SK-N-SH treated with all-trans-retinoic acid at 6 μM for 48 hours (cell line): ENCODE data around the gene NME4.
"Not testable (repeated sequence)": the region's sequence is repeated elsewhere in the genome, so short reads cannot be mapped to it uniquely, and the experiment has no call there.

Experiments used
- ATAC-seq: fragments of 200-7000 bp; cut with Tn5 transposase; 3 replicates; pipeline ENCODE4 v1.9.1; 2020; ENCODE audit warnings: mild to moderate bottlenecking, moderate library complexity
- ARNTL ChIP-seq: fragments of 450-650 bp; formaldehyde crosslinking; IDR thresholded peaks from 2 replicates; pipeline ENCODE4 v1.5.0; 2020; ENCODE audit warnings: low read depth, mild to moderate bottlenecking, moderate library complexity, borderline replicate concordance
- BACH2 ChIP-seq: fragments of 250-450 bp; sonication (Bioruptor Pico); IDR thresholded peaks from 2 replicates; pipeline ENCODE4 v1.9.0; 2021; ENCODE audit warnings: mild to moderate bottlenecking, borderline replicate concordance
- CREB5 ChIP-seq: fragments of 250-450 bp; sonication (Bioruptor Pico); IDR thresholded peaks from 2 replicates; pipeline ENCODE4 v1.5.1; 2020; ENCODE audit warnings: low read depth, mild to moderate bottlenecking, moderate library complexity
- CSDC2 ChIP-seq: fragments of 250-450 bp; sonication (Bioruptor Pico); IDR thresholded peaks from 2 replicates; pipeline ENCODE4 v1.5.0; 2020; ENCODE audit warnings: mild to moderate bottlenecking, moderate library complexity
- CSRNP3 ChIP-seq: fragments of 250-450 bp; sonication (Bioruptor Pico); IDR thresholded peaks from 2 replicates; pipeline ENCODE4 v1.5.1; 2021; ENCODE audit warnings: mild to moderate bottlenecking, moderate library complexity
- GLIS3 ChIP-seq: fragments of 250-450 bp; sonication (Bioruptor Pico); IDR thresholded peaks from 2 replicates; pipeline ENCODE4 v1.5.0; 2020; ENCODE audit warnings: mild to moderate bottlenecking, moderate library complexity
- ISL1 ChIP-seq: fragments of 250-450 bp; sonication (Bioruptor Pico); IDR thresholded peaks from 2 replicates; pipeline ENCODE4 v2.1.2; 2022; ENCODE audit warnings: mild to moderate bottlenecking, moderate library complexity
- OSR1 ChIP-seq: fragments of 250-450 bp; sonication (Bioruptor Pico); IDR thresholded peaks from 2 replicates; pipeline ENCODE4 v1.8.0; 2022; ENCODE audit warnings: moderate library complexity, mild to moderate bottlenecking, inconsistent platforms
- PPARA ChIP-seq: fragments of 250-450 bp; sonication (Bioruptor Pico); IDR thresholded peaks from 2 replicates; pipeline ENCODE4 v1.5.0; 2020; ENCODE audit warnings: mild to moderate bottlenecking, borderline replicate concordance
- RARB ChIP-seq: fragments of 250-450 bp; sonication (Bioruptor Pico); IDR thresholded peaks from 2 replicates; pipeline ENCODE4 v1.8.0; 2021; ENCODE audit warnings: mild to moderate bottlenecking, moderate library complexity
- SNAI2 ChIP-seq: fragments of 250-450 bp; sonication (Bioruptor Pico); IDR thresholded peaks from 2 replicates; pipeline ENCODE4 v1.5.0; 2020; ENCODE audit warnings: mild to moderate bottlenecking, moderate library complexity
- TCF4 ChIP-seq: fragments of 250-450 bp; sonication (Bioruptor Pico); IDR thresholded peaks from 2 replicates; pipeline ENCODE4 v1.8.0; 2021; ENCODE audit warnings: mild to moderate bottlenecking, moderate library complexity, borderline replicate concordance
- TOX ChIP-seq: fragments of 250-450 bp; sonication (Bioruptor Pico); IDR thresholded peaks from 2 replicates; pipeline ENCODE4 v1.8.0; 2021; ENCODE audit warnings: mild to moderate bottlenecking, moderate library complexity, borderline replicate concordance
- ZC3H10 ChIP-seq: fragments of 250-450 bp; sonication (Bioruptor Pico); IDR thresholded peaks from 2 replicates; pipeline ENCODE4 v1.5.1; 2021; ENCODE audit warnings: mild to moderate bottlenecking, moderate library complexity
- ZFP3 ChIP-seq: fragments of 250-450 bp; sonication (Bioruptor Pico); IDR thresholded peaks from 2 replicates; pipeline ENCODE4 v1.5.0; 2020; ENCODE audit warnings: mild to moderate bottlenecking, moderate library complexity
- ZFP30 ChIP-seq: fragments of 450-650 bp; formaldehyde crosslinking; IDR thresholded peaks from 2 replicates; pipeline ENCODE4 v1.5.0; 2022; ENCODE audit warnings: mild to moderate bottlenecking, moderate library complexity
- ZNF565 ChIP-seq: fragments of 450-650 bp; formaldehyde crosslinking; conservative IDR thresholded peaks from 2 replicates; pipeline ENCODE4 v1.5.0; 2020; ENCODE audit warnings: low read depth, mild to moderate bottlenecking, moderate library complexity
- ZNF70 ChIP-seq: fragments of 450-650 bp; formaldehyde crosslinking; IDR thresholded peaks from 2 replicates; pipeline ENCODE4 v1.5.0; 2020; ENCODE audit warnings: mild to moderate bottlenecking, moderate library complexity
- ZNF8 ChIP-seq: fragments of 450-650 bp; formaldehyde crosslinking; IDR thresholded peaks from 2 replicates; pipeline ENCODE4 v1.5.0; 2020; ENCODE audit warnings: mild to moderate bottlenecking, moderate library complexity
- TF ChIP-seq, protein P1 (sequence below): fragments of 250-450 bp; sonication (Bioruptor Pico); IDR thresholded peaks from 2 replicates; pipeline ENCODE4 v1.8.0; 2020; ENCODE audit warnings: mild to moderate bottlenecking, moderate library complexity, borderline replicate concordance

NME4 gene

GRCh38 chr16:361872-362701, 34.9 kb upstream of the NME4 start:
- TF ChIP-seq TCF4 (CRISPR knock-in tag) (no peak), PPARA (CRISPR knock-in tag) (no peak), ARNTL (CRISPR knock-in tag) (no peak), ZFP3 (CRISPR knock-in tag) (no peak), CSDC2 (no peak), OSR1 (CRISPR knock-in tag) (no peak), ZFP30 (CRISPR knock-in tag) (no peak), CSRNP3 (no peak), ISL1 (CRISPR knock-in tag) (no peak), TOX (CRISPR knock-in tag) (no peak)
- TF ChIP-seq, protein P1, sequence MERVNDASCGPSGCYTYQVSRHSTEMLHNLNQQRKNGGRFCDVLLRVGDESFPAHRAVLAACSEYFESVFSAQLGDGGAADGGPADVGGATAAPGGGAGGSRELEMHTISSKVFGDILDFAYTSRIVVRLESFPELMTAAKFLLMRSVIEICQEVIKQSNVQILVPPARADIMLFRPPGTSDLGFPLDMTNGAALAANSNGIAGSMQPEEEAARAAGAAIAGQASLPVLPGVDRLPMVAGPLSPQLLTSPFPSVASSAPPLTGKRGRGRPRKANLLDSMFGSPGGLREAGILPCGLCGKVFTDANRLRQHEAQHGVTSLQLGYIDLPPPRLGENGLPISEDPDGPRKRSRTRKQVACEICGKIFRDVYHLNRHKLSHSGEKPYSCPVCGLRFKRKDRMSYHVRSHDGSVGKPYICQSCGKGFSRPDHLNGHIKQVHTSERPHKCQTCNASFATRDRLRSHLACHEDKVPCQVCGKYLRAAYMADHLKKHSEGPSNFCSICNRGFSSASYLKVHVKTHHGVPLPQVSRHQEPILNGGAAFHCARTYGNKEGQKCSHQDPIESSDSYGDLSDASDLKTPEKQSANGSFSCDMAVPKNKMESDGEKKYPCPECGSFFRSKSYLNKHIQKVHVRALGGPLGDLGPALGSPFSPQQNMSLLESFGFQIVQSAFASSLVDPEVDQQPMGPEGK (CRISPR knock-in tag) = no peak
- TF ChIP-seq, all 23 proteins: peak for 0
- peak; percentile 90 for ATAC-seq

DNA sequence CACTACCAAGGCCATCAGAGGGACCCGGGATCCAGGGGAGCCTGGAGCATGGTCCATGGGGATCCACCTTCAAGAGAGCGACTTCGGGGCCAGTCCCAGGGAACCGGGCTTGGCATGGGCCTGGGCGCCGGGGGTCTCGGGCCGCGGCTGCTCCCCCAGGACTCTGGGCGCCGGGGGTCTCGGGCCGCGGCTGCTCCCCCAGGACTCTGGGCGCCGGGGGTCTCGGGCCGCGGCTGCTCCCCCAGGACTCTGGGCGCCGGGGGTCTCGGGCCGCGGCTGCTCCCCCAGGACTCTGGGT, 34.3 kb upstream of the NME4 start:
- ATAC-seq = not testable (repeated sequence)

DNA sequence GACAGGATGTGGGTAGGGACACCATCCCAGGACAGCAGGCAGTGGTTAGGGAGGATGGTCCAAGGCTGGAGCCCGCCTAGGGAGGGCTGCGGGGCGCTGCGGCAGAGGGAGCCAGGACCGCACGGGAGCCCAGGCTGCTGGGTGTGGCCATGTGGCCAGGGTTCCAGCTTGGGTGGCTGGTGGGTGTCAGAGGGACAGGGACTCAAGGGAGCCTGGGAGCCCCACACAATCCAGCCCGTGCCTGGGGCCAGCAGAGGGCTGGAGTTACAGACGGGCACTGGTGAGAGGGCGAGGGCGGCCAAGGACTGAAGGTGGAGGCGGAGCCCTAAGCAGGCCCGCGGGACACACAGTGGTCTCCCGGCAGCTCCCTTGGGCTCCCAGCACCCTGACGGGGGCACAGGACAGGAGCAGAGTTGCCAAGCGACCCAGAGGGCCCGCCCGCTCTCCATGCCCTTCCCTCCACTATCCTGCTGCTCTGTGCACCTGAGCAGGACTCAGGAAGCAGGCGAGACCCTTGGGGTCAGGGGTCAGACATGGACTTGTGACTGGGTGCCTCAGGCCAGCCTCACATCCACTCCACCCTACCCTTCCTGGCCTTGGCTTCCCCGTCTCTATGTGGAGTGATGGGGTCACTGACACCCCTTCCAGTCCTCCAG, 33.8 kb upstream of the NME4 start:
- TF ChIP-seq ZC3H10 (CRISPR knock-in tag) (no peak), CSRNP3 (no peak), RARB (CRISPR knock-in tag) (no peak), ZFP3 (CRISPR knock-in tag) (no peak)
- TF ChIP-seq, protein P1 (CRISPR knock-in tag) = no peak
- ATAC-seq = peak; percentile 2; the same call in 2 of the 3 replicates

DNA sequence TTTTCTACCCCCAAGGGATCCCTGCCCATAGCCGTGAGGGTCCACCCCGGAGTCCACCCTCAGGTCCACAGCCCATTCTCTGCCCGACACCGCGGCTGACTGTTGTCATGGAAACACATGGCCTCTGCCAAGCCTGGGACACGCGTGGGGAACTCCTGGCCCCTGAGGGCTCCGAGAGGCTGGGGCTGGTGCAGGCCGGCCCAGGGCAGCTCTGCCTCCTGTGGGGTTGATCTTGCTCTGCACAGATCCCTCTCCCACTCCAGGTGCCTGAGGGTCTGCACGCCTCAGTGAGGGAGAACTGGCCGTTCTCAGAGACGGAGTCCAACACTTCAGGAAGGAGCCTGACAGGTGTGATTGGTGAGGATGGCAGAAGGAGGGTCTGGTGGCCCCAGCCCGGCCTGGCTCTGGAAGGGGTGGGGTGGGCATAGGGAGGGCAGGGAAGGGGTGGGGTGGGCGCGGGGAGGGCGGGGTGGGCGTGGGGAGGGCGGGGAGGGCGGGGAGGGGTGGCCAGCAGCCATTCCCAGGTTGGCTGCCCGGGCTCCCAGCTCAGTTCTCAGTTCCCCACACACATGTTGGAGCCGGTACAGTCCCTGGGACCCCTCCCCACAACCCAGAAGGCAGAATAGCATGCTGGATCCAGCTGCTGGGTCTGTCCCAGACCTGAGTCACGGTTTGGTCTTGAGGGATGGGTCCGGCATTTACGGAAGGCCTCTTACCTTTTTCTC, 33.1 kb upstream of the NME4 start:
- no peak for TF ChIP-seq SNAI2 (CRISPR knock-in tag)
- no peak for TF ChIP-seq TCF4 (CRISPR knock-in tag)
- TF ChIP-seq PPARA (CRISPR knock-in tag) = no peak
- no peak for TF ChIP-seq ARNTL (CRISPR knock-in tag)
- TF ChIP-seq, all 23 proteins: peak for 0
- peak; percentile 4; the same call in 2 of the 3 replicates for ATAC-seq

GRCh38 chr16:364595-365491, 32.2 kb upstream of the NME4 start:
- ATAC-seq = no peak
- no peak for TF ChIP-seq CREB5 (CRISPR knock-in tag)
- TF ChIP-seq OSR1 (CRISPR knock-in tag) = no peak
- TF ChIP-seq PPARA (CRISPR knock-in tag) = no peak
- TF ChIP-seq ZNF70 (CRISPR knock-in tag) = no peak
- no peak for TF ChIP-seq SNAI2 (CRISPR knock-in tag)
- no peak for TF ChIP-seq ZNF565 (CRISPR knock-in tag)
- no peak for TF ChIP-seq GLIS3 (CRISPR knock-in tag)
- no peak for TF ChIP-seq CSDC2
- TF ChIP-seq TOX (CRISPR knock-in tag) = no peak
- TF ChIP-seq CSRNP3 = no peak
- TF ChIP-seq ZNF8 (CRISPR knock-in tag) = no peak
- TF ChIP-seq TCF4 (CRISPR knock-in tag) = no peak
- no peak for TF ChIP-seq BACH2 (CRISPR knock-in tag)
